ENCODE results near the gene KLK10.
"Not testable (repeated sequence)": the region's sequence is repeated elsewhere in the genome, so short reads cannot be mapped to it uniquely, and the experiment has no call there.

Gene KLK10

DNA sequence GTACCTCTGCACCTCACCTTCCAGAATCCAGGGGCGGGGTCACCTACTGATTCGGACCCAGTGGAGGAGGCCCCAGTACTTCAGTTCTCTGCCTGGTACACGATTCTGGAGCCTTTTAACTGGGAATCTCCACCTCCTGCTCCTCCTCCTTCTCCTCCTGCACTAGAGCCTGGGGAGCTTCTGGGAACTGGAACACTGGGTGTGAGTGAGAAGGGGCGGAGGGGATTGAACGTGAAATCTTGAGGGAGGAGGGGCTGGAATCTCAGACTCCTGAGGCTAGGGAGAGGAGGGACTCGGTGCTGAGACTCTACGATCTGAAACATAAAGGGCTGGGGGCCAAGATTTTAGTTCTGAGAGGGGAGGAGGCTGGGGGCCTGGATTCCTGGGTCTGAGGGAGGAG is 18.0 kb downstream of the KLK10 start, which contains the start of gene KLK8:
Gene KLK8, minus strand, starts transcription at position 90 of the 400 bp plus-strand sequence. CDS start 437 bp downstream, outside the sequence.
- no peak for DNase-seq (ENCODE audit: low read depth in 2 of 2)

DNA sequence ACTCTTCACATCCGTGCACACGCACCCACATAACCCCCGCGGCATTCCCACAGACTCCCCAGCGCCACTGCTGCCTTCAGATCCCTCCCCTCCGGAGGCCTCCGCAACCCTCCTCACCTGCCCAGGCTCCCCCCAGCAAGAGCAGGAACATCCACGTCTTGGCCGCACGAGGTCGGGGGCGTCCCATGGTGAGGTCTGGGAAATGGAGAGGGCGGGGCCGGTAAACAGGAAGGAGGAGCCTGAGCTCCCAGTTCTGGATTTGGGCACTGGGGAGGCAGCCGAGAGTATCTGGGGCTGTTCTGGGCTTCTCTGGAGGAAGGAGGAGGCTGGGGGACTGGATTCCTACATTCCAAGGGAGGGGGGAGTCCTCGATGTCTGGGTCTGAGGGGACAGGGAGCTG is 18.5 kb downstream of the KLK10 start:
- no peak for DNase-seq (ENCODE audit: low read depth in 2 of 2)

DNA sequence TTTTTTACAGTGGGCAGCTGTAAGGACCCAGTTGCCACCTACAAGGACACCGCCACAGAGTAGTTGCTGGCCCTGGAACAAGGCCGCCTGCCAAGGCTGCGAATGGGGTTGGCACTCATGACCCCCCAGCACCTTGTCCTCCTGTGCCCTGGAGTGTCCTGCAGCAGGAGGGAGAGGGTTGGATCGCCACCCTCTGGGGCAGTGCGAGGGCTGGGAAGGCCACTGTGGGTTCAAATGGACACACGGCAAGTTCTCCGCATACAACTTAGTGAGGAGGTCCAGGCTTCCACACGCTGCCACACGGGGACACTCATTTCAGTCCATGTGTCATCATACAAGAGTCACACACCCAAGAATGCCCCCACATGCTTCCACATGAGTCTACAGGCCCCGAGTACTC is 19.1 kb downstream of the KLK10 start:
- no peak for DNase-seq (ENCODE audit: low read depth in 2 of 2)

DNA sequence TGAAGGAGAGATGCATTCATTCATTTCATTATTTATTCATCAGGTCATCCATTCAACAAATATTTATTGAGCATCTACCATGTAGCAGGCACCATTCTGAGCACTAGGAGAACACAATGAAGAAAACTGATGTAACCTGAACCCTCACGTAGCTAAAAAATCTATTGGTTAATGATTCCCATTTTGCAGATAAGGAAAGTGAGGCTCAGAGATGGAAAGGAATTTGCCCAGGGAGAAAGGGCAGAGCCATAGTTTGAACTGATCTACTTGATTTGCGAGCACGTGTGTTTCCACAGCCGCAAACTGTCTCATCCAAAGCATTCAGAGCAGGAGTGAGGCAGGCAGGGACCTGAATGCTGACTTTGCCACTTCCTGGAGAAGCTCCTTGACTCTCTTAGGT is 20.8 kb downstream of the KLK10 start:
- no peak for DNase-seq (ENCODE audit: low read depth in 2 of 2)

DNA sequence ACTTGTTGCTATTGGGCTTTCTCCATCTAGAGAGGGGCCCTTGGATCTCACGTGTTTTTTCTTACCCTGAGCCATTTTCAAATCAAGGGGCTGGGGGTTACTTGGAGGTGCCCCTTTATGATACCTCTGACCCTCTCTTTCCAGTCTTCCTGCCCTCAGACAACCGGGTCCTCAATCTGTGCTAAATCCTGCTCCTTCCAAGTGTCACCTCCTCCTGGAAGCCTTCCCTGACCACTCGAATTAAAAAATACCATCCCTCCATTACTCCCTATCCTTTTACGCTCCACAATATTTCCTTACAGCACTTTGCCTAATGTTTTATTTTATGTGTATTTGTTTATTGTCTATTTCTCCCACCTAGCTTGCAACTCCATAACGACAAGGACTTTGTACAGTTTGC is 21.4 kb downstream of the KLK10 start:
- DNase-seq (ENCODE audit: low read depth in 2 of 2), result no peak

DNA sequence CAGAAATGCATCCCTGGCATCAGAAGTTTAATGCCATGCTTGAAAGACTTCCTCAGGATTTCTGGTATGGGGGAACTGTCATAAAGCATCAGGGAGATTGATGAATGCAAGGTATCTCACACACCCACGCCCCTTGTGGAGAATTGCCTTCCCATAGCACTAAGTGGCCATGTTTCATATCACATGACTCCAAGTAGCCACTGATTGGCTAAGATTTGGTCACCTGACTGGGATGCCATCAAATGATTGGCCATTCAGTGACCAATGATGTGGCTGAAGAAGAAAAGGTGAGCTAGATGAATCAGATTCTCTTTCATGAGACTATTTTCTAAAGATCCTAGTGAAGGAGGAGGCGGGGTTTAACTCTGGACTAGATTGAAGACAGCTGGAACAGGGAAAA is 25.4 kb downstream of the KLK10 start:
- DNase-seq (ENCODE audit: low read depth in 2 of 2), result no peak

DNA sequence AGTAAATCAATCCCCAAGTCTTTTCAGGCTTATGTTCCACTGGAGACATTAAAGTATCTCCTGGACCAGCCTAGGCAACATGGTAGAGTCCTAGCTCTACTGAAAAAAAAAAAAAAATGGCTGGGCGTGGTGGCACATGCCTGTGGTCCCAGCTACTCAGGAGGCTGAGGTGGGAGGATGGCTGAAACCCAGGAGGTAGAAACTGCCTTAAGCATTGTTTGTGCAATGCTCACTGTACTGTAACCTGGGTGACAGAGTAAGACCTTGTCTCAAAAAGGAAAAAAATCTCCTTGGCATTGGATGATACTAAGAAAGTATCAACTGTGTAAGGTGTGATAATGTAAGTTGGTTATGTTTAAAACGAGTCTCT is 26.9 kb downstream of the KLK10 start:
- DNase-seq (ENCODE audit: low read depth in 2 of 2), result no peak

DNA sequence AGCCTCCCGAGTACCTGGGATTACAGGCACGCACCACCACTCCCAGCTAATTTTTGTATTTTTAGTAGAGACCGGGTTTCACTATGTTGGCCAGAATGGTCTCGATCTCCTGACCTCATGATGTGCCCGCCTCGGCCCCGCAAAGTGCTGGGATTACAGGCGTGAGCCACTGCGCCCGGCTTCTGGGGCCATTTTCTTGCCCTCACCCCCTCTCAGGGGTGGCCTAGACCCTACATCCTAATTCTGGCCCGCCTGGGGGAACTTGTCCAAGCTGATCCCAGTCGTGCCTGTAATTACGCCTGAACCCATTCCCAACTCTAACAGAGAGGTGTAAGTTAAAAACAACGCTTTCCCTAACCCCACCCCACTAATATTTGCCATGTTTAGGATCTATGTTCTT is 35.1 kb downstream of the KLK10 start:
- not testable (repeated sequence) for DNase-seq (ENCODE audit: low read depth in 2 of 2)

DNA sequence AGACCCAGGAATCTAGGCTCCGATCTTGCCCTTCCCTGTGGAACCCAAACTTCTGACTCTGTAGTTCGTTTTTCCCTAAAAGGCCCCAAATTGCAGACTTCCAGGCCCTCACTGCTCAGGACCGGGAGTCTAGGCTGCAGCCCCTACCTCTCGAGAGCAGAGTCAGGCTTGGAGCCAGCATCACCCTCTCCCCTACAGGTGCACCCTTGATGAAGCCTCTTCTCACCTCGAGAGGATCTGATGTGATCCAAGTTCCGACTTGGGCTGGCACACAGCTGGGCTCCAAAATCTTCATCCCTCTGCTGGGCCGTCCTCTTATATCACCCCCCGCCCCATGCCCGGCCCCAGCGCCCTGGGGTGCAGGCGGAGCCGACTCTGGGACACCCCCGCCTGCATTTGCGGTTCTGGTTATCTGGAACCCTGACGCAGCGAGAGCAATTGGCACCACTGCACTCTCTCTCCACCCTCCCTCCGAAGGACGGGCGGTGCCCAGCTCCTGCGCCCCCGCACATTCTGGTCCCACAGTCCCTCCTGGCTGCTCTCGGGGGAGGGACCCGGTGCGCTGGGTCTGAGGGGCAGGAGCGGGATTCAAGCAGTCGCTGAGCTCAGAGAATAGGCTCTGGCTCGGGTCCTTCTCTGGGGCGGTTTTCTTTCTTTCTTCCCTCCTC is 35.8 kb downstream of the KLK10 start, which contains the start of gene KLK7:
Gene KLK7, minus strand, starts transcription at position 293 of the 668 bp plus-strand sequence. CDS start 1,518 bp downstream, outside the sequence.
- DNase-seq (ENCODE audit: low read depth in 2 of 2), result no peak

DNA sequence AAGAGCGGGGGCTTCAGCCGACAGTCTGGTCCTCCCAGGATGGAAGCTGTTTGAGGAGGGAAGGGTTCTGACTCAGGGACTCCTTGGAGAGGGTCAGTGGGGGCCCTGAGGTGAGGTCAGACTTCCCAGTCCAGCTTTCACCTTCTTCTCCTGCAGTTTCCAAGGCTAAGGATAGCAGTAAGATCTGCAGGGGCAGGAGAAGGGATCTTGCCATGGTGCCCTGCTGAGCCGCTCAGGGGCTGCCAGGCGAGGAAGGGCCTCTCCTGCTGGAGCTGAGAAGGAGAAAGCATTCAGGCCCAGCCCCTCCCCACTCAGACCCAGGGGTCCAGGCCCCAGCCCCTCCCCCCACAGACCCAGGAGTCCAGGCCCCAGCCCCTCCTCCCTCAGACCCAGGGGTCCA is 37.3 kb downstream of the KLK10 start:
- DNase-seq (ENCODE audit: low read depth in 2 of 2), result no peak

DNA sequence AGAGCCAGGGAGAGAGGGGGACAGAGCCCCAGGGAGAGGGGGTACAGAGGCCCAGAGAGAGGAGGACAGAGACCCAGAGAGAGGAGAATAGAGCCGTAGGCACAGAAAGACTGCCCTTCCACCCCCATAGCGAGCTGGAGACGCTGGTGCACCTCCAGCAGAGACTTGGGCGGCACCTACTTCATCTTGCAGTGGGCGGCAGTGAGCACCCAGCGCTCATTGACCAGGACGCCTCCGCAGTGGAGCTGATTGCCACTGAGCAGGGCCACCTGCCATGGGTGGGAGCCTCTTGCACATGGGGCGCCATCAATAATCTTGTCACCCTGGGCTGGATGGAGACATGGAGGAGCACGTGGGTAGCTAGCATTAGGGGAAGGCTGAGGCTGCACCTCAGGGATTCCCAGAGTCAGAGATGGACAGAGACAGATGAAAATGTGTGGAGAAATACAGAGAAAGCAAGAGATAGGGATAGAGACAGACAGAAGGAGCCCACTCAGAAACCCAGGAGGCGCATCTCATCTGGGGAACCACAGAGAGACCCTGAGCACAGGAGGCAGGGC is 37.8 kb downstream of the KLK10 start:
- no peak for DNase-seq (ENCODE audit: low read depth in 2 of 2)

DNA sequence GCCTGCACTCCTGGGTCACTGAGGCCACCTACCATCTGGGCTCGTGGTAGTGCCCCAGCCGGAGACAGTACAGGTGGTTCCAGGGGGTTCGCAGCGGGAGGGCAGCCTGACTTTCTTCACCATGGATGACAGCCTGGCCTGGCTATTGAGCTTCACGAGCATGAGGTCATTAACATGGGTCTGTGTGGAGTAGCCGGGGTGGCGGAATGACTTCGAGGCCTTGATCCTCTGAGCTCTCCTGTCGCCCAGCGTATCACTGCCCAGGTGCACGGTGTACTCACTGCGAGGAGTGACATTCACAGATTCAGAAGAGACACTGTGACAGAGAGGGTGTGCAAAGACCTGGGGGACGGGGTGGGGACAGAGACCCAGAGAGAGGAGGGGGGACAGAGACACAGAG is 39.3 kb downstream of the KLK10 start:
- DNase-seq (ENCODE audit: low read depth in 2 of 2), result no peak

DNA sequence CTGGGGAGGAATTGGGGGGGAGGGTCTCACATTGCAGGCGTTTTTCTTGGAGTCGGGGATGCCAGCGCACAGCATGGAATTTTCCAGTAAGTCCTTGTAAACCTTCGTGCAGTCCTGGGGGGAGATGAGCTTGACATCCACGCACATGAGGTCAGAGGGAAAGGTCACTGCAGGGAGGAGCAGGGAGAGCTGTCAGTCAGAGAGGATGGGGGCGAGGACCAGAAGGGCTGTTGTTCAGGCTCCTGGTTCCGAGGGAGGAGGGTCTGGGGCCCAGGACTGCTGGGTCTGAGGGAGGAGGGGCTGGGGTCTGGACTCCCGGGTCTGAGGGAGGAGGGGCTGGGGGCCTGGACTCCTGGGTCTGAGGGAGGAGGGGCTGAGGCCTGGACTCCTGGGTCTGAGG is 39.8 kb downstream of the KLK10 start:
- no peak for DNase-seq (ENCODE audit: low read depth in 2 of 2)

DNA sequence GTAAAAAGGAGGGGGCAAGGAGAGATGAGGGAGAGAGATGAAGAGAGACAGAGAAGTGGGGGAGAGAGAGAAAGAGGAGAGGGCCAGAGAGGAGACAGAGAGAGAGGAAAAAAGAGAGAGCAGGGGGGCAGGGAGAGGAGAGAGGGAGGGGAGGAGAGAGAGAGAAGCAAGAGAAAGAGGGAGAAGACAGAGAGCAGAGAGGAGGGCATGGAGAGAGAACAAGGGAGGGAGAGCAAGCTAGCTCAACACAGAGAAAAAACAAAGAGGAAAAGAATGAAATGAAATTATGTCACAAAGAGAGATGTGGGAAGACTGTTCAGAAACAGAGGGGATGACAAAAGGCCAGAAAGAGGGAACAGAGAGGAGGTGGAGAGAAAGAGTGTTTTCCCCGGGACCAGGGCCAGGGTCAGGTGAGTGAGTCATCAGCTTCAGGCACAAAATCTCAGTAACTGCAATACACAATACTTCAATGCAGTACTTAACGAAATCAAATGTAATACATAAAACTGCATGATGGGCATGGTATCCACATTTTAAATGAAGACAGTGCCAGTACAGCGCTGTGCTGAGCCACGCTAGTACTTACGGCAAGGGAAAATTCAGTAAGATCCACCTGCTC is 40.6 kb downstream of the KLK10 start:
- no peak for DNase-seq (ENCODE audit: low read depth in 2 of 2)

DNA sequence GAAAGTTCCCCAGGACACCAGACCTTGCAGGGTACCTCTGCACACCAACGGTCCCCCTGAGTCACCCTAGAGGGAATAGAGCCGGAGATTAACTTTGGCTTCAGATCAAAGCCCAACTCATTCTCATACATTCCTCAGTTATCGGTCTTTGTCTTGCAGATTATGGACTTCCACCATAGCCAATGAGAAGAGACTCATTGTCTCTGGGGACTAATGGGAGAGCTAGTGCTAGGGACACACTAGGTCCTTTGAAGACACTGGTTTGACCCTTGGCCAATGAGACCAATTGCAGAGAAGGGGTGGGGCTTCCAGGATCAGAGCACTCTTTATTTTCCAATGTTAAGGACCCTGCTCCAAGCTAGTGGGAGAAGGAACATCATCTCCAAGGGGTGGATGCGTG is 41.9 kb downstream of the KLK10 start:
- DNase-seq (ENCODE audit: low read depth in 2 of 2), result no peak

DNA sequence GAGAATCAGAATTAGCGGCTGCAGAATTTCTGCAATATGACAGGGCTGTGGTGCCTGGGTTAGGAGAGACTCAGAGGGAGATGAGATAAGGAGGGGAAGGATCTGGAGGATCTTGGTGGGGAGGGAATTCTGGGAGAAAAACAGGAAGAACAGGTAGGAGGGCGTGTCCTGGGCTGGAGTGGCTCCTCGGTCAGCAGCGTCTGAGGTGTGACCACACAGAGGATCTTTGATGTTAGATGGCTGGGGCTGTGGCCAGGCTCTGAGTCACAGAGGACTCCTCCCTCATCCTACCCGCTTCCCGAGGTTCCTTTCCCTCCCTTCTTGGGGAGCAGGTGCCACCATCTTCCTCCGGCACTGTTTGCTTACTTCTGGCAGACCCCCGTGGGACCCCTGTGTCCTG is 43.7 kb downstream of the KLK10 start:
- DNase-seq (ENCODE audit: low read depth in 2 of 2), result no peak

DNA sequence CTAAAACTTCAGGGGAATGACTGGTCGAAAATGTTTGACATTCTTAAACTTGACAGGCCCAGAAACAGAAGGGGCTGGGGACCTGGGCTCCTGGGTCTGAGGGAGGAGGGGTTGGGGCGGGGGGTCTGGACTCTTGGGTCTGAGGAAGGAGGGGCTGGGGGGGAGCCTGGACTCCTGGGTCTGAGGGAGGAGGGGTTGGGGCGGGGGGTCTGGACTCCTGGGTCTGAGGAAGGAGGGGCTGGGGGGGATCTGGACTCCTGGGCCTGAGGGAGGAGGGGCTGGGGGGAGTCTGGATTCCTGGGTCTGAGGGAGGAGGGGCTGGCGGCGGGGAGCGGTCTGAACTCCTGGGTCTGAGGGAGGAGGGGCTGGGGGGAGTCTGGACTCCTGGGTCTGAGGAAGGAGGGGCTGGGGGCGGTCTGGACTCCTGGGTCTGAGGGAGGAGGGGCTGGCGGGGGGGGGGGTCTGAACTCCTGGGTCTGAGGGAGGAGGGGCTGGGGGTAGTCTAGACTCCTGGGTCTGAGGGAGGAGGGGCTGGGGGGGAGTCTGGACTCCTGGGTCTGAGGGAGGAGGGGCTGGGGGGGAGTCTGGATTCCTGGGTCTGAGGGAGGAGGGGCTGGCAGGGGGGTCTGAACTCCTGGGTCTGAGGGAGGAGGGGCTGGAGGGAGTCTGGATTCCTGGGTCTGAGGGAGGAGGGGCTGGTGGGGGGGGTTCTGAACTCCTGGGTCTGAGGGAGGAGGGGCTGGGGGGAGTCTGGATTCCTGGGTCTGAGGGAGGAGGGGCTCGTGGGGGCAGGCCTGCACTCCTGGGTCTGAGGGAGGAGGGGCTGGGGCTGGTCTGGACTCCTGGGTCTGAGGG is 44.6 kb downstream of the KLK10 start:
- DNase-seq (ENCODE audit: low read depth in 2 of 2), result no peak

DNA sequence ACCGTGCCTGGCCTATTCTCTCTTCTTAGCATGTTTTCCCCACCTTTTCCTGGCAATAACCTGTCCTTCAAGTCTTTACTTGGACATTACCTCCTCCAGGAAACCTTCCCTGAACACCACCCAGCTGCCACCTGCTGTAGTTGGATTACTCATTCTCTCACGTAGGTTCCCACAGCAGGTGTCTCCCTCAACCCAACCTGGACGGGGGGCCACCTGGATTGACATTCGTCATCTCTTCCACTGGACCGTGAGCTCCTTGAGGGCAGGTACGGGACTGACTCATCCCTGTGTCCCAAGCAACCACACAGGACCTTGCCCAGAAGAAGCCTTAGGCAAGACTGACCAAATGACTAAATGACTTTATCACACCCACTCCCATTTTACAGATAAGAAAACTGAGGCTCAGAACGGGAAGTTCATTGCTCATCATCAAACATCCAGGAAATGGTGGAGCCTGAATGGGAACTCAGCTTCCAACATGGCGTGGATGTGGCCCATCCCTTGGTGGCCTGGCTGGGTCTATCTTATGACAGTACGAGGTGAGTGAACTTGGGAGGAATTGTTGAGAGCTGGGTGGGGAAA is 46.6 kb downstream of the KLK10 start:
- no peak for DNase-seq (ENCODE audit: low read depth in 2 of 2)

DNA sequence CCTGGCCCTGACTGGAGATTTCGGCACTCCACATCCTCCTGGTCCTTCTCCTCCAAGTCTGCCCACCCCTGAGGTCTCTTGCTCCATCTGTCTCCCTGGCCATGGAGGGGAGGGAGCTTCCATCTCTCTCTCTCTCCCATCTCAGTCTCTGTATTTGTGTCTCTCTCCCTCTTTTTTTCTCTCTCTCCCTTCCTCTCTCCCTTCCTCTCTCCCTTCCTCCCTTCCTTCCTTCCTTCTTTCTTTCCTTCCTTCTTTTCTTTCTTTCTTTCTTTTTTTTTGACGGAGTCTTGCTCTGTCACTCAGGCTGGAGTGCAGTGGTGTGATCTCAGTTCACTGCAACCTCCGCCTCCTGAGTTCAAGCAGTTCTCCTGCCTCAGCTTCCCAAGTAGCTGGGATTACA is 49.7 kb downstream of the KLK10 start:
- DNase-seq (ENCODE audit: low read depth in 2 of 2), result not testable (repeated sequence)

DNA sequence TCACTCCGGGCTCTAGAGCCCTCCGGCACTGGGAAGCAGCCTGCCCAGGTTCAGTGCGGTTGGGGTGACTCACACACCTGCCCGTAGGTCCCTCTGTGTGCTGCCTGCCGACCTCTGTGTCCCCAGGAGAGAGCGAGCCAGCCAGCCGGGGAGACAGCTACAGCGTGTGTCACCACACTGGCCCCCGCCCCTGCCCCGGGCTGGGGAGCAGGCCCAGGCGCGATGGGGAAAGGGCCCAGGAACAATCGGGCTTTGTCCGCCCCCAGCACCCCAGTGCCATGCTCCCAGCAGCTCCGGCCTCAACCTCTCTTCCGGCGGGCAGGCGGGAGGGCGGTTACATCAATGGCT is 50.1 kb downstream of the KLK10 start, which contains the start of gene KLK6:
Gene KLK6, minus strand, starts transcription at position 179 of the 348 bp plus-strand sequence. CDS start 1,487 bp downstream, outside the sequence.
- DNase-seq (ENCODE audit: low read depth in 2 of 2), result no peak

DNA sequence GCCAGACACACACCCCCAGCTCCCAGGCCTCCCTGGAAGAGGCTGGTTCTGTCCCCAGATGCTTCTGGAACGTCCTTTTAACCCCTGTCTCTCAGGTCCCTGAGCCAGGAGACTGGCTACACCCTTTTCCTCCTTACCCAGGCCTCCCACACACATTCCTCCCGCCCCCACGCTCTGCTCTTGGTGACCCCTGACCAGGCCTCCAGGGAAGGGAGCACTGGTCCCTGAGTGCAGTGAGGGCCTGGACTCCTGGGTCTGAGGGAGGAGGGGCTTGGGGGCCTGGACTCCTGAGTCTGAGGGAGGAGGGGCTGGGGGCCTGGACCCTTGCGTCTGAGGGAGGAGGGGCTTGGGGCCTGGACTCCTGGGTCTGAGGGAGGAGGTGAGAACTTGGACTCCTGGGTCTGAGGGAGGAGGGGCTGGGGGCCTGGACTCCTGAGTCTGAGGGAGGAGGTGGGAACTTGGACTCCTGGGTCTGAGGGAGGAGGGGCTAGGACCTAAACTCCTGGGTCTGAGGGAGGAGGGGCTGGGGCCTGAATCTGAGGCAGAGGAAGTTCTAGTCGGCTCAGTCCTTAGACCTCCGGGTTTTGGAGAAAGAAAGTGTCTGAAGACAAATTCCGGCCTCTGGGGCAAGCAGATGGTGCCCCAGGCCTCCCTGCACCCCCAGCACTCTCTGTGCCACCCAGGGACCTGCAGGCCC is 50.6 kb downstream of the KLK10 start:
- DNase-seq (ENCODE audit: low read depth in 2 of 2), result no peak
